Stimulated activated CD8-positive, alpha-beta memory T cell treated with anti-CD3 and anti-CD28 coated beads, Interleukin-12 subunit alpha, Interleukin-12 subunit beta, amount 100 ng/mL, for 1 hour (primary cell): Measurements from ENCODE around the gene OFD1.

Experiments
- DNase-seq: peaks from one replicate; pipeline ENCODE4 v3.0.0-alpha.2; 2020; ENCODE audit warnings: low read depth

The OFD1 gene

GRCh38 chrX:13752141-13752540, 17.6 kb downstream of the OFD1 start:
- no peak for DNase-seq

- DNase-seq = no peak
Measured at GRCh38 chrX:13752646-13753045, 18.1 kb downstream of the OFD1 start.

- DNase-seq = no peak
Measured at GRCh38 chrX:13754765-13755164, 20.2 kb downstream of the OFD1 start.

GRCh38 chrX:13755254-13755653, 20.7 kb downstream of the OFD1 start:
- no peak for DNase-seq

DNA sequence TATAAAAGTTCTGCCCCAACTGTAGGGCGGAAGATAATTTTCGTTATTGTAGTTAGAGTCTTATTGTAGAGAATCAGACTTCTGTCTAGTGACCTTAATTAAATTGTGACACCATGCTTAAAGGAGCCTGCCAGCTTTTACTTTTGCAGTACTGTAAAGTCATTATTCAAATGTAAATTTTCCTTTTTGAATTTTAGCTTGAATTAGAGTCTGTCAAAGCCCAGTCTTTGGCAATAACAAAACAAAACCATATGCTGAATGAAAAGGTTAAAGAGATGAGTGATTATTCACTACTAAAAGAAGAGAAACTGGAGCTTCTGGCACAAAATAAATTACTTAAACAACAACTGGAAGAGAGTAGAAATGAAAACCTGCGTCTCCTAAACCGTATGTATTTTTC, 21.8 kb downstream of the OFD1 start:
- DNase-seq = no peak

- no peak for DNase-seq
Measured at GRCh38 chrX:13759152-13759718, 24.7 kb downstream of the OFD1 start.

- DNase-seq = no peak
Measured at GRCh38 chrX:13760426-13760825, 25.9 kb downstream of the OFD1 start.

DNA sequence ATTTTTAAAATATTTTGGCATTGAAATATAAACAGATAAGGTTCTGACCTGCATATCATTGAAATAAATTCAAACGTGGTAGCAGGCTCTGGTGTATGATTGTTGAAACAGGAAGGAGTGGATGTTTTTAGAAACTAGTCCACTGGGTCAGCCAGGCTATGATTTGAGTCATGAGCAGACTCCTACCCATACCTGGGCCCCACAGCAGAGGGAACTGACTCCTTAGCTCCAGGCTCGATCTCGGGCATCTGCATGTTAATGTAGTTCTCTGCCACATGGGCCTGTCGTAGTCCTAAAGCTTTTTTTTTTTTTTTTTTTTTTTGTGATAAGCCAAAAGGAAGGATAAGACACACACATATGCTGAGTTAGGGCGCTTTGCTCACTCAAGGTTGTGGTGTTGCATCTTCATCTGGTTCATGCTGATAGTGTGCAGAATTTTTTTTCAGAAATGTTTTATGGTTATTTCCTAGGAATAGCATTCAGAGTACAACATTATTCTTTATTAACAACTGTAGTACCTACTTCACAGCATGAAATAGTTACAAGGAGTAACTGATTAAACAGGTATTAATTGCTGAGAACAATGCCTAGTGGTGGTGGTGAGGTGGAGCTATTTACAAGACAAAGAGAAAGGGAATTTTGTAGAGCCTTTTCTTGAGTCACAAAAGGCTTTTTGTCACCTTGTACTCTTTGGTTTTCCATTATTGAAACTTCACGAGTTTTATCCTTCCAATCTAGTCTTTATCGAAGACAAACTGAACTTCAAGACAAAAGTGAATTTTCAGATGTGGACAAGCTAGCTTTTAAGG, 27.3 kb downstream of the OFD1 start:
- DNase-seq = no peak

DNA sequence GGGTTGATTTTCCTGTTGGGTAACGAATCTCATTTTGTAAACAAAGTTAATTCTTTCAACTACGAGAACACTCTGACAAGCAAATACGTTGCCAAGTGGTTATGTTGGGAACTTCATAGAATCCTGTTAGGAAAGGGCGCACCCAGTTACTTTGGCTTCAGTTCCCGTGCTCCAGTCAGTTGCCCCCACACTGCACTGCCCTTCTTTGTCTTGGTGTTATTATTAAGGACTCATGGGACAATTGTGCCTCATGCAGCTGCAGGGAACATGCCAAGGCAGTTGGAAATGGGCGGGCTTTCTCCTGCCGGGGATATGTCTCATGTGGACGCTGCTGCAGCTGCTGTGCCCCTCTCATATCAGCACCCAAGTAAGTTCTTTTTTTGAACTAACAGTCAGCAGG, 28.9 kb downstream of the OFD1 start:
- DNase-seq = no peak

DNA sequence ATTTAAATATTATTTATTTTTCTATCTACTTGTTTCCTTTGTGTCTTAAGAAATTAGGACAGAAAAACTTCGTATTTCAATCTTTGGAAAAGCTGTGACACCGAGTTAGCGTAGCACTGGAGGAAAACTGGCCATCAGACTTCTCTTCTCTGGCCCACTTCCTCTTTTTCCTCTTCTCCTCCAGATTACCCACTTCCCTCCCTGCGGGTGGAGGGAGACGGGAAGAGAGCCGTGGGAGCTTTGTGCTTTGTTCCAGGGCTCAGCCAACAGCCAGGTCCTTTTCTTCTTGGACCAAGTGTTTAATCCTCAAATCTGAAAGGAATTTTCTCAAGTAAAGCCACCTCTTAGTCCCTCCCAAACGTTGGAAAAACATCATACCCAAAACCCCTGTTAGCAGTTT, 29.7 kb downstream of the OFD1 start:
- DNase-seq = no peak

- DNase-seq = no peak
Measured at GRCh38 chrX:13764765-13765164, 30.2 kb downstream of the OFD1 start.

DNA sequence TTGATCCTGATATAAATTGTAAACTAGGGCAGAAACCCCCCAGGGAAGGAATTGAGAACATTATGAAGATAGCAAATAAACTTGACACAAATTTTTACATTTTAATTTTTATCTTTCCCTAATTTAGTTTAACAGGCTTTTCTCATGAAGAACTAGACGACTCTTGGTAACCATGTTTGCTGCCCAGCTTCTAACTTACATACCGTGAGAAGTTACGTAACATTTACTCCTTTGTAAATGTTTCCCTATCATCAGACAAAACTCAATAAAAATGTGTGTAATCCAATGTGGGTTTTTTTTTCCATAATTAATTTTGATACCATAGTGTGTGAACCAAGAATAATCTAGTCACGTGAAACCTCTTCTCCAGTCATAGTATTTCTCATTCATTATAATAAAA, 34.4 kb downstream of the OFD1 start:
- DNase-seq = no peak

- no peak for DNase-seq
Measured at GRCh38 chrX:13770013-13770535, 35.5 kb downstream of the OFD1 start.

- DNase-seq = no peak
Measured at GRCh38 chrX:13774696-13775095, 40.1 kb downstream of the OFD1 start.

DNA sequence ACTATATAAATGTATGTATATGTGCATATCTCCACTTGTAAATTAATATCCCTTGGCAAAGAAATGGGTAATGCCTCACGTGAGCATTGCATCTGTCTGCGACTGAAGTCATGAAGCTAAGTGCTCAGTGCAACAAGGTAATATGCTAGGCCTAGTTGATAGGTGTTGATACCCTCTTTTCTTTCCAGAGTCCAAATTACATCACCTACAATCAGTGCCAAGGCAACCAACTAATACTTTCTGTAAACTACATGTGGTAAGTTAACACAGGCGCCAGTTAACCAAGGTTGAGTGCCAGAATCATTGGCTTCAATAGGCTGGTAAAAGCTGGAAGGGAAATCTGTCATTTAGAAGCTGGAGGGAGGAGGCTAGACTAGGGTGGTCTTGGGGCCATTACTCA, 41.3 kb downstream of the OFD1 start:
- no peak for DNase-seq

GRCh38 chrX:13776387-13776786, 41.8 kb downstream of the OFD1 start:
- no peak for DNase-seq

GRCh38 chrX:13778916-13779315, 44.4 kb downstream of the OFD1 start:
- no peak for DNase-seq

- no peak for DNase-seq
Measured at GRCh38 chrX:13780868-13781427, 46.4 kb downstream of the OFD1 start.

DNA sequence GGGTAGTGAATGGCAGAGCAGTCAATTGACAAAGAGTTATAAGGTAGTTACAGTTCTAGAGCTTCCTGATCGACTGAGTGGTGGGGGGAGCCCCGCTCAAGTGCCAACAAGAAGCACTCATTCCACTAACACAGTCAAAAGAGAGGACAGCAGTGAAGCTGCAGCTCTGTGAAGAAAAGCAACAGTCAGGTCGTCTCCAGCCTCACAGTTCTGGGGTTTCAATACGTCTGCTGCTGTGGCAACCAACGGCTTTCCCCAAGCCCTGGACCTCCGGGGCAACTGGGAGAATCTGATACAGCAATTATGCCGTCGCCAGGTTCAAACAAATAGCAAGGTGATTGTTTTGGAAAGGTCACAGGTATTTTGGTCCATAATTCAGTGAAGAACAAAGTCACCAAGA, 51.5 kb downstream of the OFD1 start:
- no peak for DNase-seq

DNA sequence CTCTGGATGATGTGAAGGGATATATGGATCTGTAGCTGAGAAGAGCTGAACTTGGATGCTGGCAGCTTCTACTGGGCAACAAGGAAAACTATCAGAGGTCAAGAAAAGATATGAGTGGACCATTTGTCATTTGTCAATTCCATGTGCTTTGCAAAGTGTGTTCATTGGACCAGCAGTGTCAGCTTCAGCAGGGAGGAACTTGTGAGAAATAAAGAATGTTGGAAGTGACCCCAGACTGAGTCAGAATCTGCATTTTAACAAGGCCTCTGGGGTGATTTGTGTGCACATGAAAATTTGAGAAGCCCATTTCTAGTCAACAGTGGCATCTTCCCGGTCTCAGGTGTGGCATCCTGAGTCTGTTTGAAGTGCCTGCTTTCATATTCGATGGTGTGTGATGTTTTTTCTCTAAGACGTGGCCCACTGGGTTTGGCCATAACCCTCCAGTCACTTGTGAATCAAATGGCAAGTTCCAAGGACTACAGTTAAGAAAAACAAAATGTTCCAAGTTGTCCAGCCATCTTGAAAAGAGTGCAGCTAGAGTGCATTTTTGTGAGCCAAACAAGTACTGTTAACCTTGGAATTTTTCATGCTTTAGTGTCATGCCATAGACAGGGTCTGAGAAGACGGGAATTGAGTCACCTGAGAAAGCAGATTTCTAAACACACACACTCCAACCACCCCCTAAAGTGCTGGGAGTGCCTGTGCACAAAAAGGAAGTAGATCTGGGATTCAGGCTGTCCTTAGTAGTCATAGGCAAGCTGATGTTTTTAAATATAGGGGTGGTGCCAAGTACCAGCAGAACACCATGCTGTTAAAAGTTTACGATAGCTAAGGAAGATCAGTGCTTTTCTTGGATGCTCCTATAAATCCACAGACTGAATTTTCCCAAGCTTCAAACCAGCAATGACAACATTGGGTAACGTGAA, 55.9 kb downstream of the OFD1 start:
- DNase-seq = no peak

DNA sequence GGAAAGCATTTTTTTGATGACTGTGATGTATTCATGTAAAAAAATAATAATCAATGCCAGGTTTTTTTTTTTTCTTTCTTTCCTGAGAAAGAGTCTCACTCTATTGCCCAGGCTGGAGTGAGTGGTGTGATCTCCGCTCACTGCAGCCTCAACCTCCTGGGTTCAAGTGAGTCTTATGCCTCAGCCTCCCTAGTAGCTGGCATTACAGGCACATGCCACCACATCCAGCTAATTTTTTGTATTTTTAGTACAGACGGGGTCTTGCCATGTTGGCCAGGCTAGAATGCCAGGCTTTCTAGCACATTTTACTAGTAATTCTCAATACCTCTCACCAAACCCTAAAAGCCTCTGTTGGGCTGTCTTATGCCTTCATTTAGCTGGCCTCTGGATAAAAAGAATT, 56.6 kb downstream of the OFD1 start:
- no peak for DNase-seq

GRCh38 chrX:13791559-13791958, 57.0 kb downstream of the OFD1 start:
- no peak for DNase-seq
